ENCODE results near the gene TPP1.

DNA sequence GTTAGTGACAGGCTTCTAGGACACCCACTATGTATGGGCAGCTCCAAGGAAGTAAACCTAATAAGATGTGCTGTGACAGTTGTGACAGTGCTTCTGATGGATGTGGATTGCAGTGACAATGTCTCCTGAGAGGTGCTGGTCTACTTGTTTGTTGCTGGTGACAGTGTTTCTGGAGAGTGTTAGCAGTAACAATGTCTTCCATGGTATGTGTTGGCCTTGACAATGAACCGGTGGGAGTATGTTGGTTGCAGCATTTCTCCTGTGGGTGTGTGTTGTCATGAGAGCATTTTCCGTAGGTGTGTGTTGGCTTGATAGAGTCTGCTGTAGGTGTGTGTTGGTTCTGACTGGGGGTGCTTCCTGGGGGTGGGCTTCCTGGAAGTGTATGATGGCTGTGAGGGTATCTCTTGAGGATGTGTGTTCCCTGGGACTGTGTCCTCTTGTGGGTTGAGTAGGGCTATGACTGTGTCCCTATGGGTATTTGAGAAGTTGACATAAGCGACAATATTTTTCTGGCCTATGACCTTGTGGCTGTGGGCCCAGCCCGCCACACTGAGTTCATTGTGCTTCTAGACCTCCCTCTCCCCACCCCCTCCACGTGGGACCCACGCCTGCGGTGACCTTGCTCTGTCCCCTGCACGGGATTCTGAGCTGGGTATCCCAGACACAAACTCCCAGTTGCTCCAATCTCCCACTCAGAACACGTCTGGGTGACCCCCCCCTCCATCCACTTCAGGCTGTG lies 35.2 kb upstream of the TPP1 start:
- TF ChIP-seq, protein P1, sequence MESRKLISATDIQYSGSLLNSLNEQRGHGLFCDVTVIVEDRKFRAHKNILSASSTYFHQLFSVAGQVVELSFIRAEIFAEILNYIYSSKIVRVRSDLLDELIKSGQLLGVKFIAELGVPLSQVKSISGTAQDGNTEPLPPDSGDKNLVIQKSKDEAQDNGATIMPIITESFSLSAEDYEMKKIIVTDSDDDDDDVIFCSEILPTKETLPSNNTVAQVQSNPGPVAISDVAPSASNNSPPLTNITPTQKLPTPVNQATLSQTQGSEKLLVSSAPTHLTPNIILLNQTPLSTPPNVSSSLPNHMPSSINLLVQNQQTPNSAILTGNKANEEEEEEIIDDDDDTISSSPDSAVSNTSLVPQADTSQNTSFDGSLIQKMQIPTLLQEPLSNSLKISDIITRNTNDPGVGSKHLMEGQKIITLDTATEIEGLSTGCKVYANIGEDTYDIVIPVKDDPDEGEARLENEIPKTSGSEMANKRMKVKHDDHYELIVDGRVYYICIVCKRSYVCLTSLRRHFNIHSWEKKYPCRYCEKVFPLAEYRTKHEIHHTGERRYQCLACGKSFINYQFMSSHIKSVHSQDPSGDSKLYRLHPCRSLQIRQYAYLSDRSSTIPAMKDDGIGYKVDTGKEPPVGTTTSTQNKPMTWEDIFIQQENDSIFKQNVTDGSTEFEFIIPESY (IDR thresholded peaks at IDR 0.05), result no peak
- TF ChIP-seq, protein P2, sequence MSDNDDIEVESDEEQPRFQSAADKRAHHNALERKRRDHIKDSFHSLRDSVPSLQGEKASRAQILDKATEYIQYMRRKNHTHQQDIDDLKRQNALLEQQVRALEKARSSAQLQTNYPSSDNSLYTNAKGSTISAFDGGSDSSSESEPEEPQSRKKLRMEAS (IDR thresholded peaks at IDR 0.05; ENCODE audit: low read depth, low read length), result no peak
- no peak for TF ChIP-seq ETV6 (conservative IDR thresholded peaks at IDR 0.05 in 1 of 2, IDR thresholded peaks at IDR 0.05 in 1 of 2; ENCODE audit: borderline replicate concordance in 1 of 2, low read depth in 1 of 2)

All from GM12878 (cell line).